ENCODE results near the gene OLAH.

GRCh38 chr10:15060638-15061037 lies 16.9 kb downstream of the OLAH start:
- TF ChIP-seq CTCF (IDR thresholded peaks at IDR 0.05) (no peak), POLR2A (IDR thresholded peaks at IDR 0.05) (no peak)
